Measurements from ENCODE around the gene CDHR4. TPM values are rescaled to one million over a fixed set of nuclear protein-coding genes. Genes with fewer than 3 reads are reported as not detected.

The CDHR4 gene
- total RNA-seq, 1 donor from 2014 or later: not detected

- TF ChIP-seq POLR2A (IDR thresholded peaks at IDR 0.05): no peak
- TF ChIP-seq, protein P1, sequence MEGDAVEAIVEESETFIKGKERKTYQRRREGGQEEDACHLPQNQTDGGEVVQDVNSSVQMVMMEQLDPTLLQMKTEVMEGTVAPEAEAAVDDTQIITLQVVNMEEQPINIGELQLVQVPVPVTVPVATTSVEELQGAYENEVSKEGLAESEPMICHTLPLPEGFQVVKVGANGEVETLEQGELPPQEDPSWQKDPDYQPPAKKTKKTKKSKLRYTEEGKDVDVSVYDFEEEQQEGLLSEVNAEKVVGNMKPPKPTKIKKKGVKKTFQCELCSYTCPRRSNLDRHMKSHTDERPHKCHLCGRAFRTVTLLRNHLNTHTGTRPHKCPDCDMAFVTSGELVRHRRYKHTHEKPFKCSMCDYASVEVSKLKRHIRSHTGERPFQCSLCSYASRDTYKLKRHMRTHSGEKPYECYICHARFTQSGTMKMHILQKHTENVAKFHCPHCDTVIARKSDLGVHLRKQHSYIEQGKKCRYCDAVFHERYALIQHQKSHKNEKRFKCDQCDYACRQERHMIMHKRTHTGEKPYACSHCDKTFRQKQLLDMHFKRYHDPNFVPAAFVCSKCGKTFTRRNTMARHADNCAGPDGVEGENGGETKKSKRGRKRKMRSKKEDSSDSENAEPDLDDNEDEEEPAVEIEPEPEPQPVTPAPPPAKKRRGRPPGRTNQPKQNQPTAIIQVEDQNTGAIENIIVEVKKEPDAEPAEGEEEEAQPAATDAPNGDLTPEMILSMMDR (IDR thresholded peaks at IDR 0.05): no peak
- TF ChIP-seq POLR2AphosphoS5 (IDR thresholded peaks at IDR 0.05; ENCODE audit: insufficient read depth in 1 of 2, low read depth in 1 of 2): no peak
- Histone ChIP-seq H3K4me3 (no peak overlapping the region), H3K27me3 (no peaks in the 10 kb centered on the region)
Measured at GRCh38 chr3:49794926-49795905, 4.5 kb downstream of the CDHR4 start.

DNA sequence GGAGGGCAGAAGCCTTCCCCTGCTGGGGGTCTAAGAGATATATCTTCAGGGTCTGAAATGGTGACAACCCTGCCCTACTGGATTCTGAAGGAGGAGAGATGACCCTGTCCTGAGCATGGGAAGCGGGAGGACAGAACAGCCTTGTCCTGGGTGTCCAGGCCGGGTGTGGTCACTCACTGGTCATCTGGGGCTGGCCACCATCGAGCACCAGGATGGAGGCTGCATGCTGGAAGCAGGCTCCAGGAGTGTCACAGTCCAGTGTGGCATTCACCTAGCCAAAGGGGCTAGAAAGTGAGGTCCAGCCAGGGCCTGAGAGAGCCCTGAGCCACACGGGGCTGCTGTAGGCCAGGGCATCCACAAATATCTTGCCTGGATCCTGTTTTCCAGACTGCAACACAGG is 5.2 kb downstream of the CDHR4 start:
- Histone ChIP-seq H3K4me1 (no peaks in the 10 kb centered on the region), H3K9me3 (no peaks in the 10 kb centered on the region), H3K27me3 (no peaks in the 10 kb centered on the region), H3K4me3 (no peak overlapping the region), H3K27ac (no peak overlapping the region), H3K36me3 (no peaks in the 10 kb centered on the region)
- TF ChIP-seq, protein P1 (IDR thresholded peaks at IDR 0.05): no peak
- TF ChIP-seq POLR2AphosphoS5 (IDR thresholded peaks at IDR 0.05; ENCODE audit: insufficient read depth in 1 of 2, low read depth in 1 of 2): no peak
- intact Hi-C loops (cut with DNase I): no loop called here
- DNase-seq (ENCODE audit: extremely low spot score in 2 of 2): no peak

More at GRCh38 chr3:49794926-49795905, 4.5 kb downstream of the CDHR4 start:
- intact Hi-C loops (cut with DNase I): no loop called here
- no peaks in the 10 kb centered on the region for H3K4me1 ChIP-seq
- no peak for DNase-seq (ENCODE audit: extremely low spot score in 2 of 2)
- H3K9me3 ChIP-seq: no peaks in the 10 kb centered on the region
- H3K36me3 ChIP-seq: no peaks in the 10 kb centered on the region
- H3K27ac ChIP-seq: no peak overlapping the region

GRCh38 chr3:49793486-49794085 is 6.1 kb downstream of the CDHR4 start:
- no peak for TF ChIP-seq POLR2A (IDR thresholded peaks at IDR 0.05)
- no peak for TF ChIP-seq POLR2AphosphoS5 (IDR thresholded peaks at IDR 0.05; ENCODE audit: insufficient read depth in 1 of 2, low read depth in 1 of 2)
- TF ChIP-seq, protein P1 (IDR thresholded peaks at IDR 0.05): no peak
- Histone ChIP-seq H3K4me1 (no peaks in the 10 kb centered on the region), H3K27ac (no peak overlapping the region), H3K27me3 (no peaks in the 10 kb centered on the region), H3K4me3 (no peak overlapping the region), H3K36me3 (no peaks in the 10 kb centered on the region), H3K9me3 (no peaks in the 10 kb centered on the region)
- DNase-seq (ENCODE audit: extremely low spot score in 2 of 2): no peak
- intact Hi-C loops (cut with DNase I): no loop called here

GRCh38 chr3:49792371-49793150 is 7.1 kb downstream of the CDHR4 start:
- no peak overlapping the region for H3K4me3 ChIP-seq
- no peaks in the 10 kb centered on the region for H3K27me3 ChIP-seq
- TF ChIP-seq POLR2AphosphoS5 (IDR thresholded peaks at IDR 0.05; ENCODE audit: insufficient read depth in 1 of 2, low read depth in 1 of 2) (no peak), POLR2A (IDR thresholded peaks at IDR 0.05) (no peak)
- TF ChIP-seq, protein P1 (IDR thresholded peaks at IDR 0.05): no peak
- no peak overlapping the region for H3K27ac ChIP-seq
- intact Hi-C loops (cut with DNase I): no loop called here
- H3K9me3 ChIP-seq: no peaks in the 10 kb centered on the region
- H3K36me3 ChIP-seq: no peaks in the 10 kb centered on the region
- DNase-seq (ENCODE audit: extremely low spot score in 2 of 2): no peak
- H3K4me1 ChIP-seq: peaks cover 3% of the 10 kb centered on the region

Measured in vagina (tissue), 2 donors.